GDM1 (cell line): ENCODE results near the gene CCDC160.
"Not testable (repeated sequence)": the region's sequence is repeated elsewhere in the genome, so short reads cannot be mapped to it uniquely, and the experiment has no call there.

Experiments
- DNase-seq: peaks from one replicate; lab custom pipeline; 2025; lab: John Stamatoyannopoulos, UW

CCDC160 gene

DNA sequence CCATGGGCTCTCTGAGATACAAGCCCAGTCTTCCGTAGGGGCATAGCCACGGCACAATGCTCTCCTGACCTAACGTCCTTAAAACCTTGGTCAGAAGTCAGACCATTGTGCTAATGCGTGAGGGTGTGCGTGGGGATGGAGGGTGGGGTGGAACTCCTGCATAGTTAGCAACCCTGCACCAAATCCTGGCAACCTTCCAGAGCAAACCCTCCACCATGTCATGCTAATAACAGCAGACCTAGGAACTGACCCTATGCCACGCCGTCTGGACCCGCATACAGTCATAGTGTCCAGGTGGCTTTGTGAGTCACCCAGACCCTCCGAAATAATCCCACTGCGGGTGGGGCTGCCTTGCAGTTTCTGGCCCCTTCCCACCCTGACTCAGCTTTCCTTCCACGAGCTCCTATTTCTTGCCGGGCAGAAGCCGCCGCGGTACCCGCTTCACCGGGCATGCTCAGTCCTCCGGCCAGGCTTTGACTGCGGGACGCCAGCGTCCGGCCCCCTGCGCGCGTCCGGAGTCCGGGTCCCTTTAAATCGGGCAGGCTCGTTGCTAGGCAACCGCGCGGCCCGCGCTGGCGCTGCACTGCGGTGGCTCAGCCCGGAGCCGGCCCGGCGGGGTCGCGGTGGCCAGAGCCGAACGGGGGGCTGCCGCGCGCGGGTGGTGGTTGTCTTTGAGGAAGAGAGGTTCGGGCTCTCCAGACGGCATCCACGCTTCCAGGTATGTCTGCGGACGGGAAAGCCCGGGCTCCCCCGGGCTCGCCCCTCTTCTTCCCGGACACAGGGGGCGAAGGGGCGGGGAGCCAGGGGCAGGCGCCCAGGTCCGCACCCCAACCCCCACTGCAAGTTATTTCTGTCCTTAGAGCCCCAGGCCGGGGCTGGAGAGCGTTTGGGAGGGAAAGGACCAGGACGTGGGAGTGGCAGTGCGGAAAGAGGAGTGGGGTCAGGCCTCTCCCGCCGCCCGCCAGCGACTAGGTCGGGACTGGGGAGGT lies at the start of gene CCDC160:
TSS of gene CCDC160 (plus strand) at position 557 of the 989 bp plus-strand sequence. CDS start 7,619 bp downstream, outside the sequence.
- DNase-seq = no peak

DNA sequence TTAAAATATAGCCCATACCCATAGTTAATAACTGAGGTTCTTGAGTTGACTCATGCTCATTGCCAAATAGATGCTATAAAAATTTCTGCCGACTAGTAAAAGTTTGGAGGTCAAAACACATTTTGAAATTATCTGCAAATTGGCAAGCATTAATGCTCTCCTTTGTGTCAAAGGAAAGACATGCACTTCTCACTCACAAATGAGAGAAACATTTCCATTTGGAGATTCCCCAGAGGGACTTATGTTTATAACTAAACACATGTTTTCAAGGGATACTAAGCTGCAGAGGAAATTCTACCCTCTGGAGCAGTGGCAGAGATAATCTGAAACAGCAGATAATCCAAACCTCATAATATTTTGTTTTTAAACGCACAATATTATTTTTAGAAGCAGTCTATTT lies 45.7 kb upstream of the CCDC160 start:
- no peak for DNase-seq

DNA sequence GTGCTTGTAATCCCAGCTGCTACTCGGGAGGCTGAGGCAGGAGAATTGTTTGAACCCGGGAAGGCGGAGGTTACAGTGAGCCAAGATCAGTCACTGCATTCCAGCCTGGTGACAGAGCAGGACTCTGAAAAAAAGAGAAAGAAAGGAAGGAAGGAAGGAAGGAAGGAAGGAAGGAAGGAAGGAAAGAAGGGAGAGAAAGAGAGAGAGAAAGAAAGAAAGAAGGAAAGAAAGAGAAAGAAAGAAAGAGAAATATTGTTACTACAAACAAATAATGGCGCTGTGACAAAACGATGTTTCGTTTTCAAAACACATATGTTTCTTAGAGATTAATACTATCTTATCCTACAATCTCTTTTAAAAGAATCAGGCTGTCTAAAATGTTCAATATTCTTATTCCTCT lies 42.1 kb upstream of the CCDC160 start:
- no peak for DNase-seq

DNA sequence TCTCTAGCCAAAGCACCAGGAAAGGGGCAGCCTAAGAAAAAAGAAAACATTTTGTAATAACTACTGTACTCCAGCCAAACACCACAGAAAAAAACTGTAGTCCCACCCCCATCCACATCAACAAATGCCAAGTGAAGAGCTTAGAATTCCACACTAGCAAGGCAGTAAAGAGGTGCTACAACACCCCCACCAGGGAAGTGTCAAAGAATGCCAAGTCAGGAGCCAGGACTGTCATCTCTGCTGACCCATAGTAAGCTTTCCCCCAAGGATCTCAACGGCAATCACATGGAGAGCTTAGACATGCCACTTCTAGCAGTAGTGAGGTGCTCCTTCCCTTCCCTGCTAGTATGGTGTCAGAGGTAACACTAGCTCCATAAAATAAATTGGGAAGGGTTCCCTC lies 34.4 kb upstream of the CCDC160 start:
- DNase-seq = no peak

DNA sequence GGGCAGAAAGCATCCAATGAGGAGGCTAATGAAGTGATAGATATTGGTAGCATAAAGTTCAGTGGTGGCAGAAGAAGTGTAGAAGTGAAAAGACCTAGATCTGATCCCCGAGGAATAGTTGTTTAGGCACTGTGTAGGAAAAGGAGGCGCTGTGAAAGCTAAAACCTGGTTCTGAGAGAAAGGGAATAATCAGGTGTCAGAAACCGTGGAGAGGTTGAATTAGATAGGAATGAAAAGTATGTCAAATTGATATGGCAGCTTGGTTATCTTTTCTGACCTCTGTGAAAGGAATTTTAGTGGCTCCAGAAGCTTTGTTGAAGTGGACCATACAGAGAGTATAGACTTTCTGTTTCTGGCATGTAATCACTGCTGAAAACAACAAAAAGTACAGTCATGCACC lies 30.8 kb upstream of the CCDC160 start:
- DNase-seq = no peak

DNA sequence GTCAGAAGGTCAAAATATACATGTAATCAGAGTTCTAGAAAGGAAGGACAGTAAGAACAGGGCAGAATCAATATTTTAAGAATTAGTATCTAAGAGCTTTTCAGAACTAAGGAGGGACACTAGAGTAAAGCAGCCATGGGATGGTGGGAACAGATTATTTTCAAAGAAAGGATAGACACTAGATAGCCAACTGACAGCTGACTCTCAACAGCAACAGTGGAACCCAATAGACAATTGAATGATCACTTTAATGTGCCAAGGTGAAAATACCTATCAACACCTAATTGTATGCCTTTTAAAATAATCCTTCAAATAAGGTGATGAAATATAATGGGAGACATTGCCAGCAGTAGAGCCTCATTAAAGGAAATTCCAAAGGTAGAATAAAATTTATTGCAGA lies 26.5 kb upstream of the CCDC160 start:
- no peak for DNase-seq

DNA sequence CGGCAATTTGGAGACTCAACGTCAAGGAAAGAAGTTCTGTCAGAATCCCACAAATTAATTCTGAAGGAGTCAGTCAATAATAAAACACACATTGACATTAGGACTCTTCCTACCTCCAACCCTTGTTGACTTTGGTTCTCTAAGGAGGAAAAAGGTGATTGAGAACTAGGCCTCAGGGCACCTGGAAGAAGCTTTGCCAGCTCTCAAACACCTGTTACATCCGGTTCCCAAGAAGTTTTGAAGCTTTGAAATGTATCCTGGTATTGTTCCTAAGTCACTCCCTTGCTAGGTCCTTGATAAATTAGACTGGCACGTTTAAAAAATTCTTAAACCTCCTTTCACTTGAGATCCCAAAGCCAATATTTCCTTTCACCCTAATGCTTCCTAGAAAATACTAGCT lies 1.7 kb upstream of the CCDC160 start:
- no peak for DNase-seq

DNA sequence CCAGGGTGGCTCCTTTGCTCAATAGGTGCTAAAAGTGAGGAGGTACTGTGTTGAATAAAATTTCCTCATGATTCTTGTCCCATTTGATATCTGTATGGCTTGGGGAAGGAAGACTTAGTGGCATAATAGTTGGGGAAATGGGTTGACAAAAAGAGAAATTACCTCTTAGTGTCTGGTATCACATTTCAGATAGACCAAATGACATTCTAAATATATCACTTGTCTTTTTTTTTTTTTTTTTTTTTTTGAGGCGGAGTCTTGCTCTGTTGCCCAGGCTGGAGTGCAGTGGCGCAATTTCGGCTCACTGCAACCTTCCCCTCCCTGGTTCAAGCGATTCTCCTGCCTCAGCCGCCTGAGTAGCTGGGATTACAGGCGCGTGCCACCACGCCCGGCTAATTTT lies 1.2 kb downstream of the CCDC160 start:
- not testable (repeated sequence) for DNase-seq

DNA sequence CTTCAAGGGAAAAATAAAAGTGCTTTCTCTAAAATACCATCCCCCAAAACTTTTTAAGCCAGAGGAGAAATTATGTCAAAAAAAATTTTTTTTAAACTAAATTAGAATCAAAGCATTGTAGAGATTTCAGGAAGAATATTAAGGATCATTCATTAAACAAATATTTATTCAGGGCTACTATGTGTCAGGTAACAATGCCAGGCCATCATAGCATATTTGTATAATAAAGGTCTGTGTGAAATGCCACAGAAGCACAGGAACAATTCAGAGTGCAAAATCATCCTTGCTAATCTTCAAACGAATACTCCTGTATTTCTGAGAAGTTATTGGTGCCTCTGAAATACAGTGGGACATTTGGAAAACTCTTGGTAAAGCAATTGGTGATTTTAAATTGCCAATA lies 2.0 kb downstream of the CCDC160 start:
- DNase-seq = no peak

DNA sequence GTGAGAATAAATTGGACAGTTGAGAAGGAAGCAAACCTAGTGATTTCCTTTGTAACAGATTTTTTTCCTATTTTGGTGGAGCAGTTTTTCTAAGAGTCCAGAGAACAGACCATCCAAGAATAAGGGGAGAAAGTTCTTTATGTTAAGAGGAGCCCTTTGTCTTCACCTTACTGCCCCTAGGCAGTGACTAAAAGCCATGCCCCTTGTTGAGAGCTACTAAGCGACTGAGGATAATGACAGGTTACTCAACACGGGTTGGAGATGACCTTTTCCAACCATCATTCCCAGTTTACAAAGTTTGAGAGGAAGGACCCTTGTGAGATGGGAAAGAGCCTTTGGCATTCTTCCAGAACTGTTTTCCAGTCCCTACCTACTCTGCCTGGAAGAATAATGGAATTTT lies 3.2 kb downstream of the CCDC160 start:
- DNase-seq = no peak

DNA sequence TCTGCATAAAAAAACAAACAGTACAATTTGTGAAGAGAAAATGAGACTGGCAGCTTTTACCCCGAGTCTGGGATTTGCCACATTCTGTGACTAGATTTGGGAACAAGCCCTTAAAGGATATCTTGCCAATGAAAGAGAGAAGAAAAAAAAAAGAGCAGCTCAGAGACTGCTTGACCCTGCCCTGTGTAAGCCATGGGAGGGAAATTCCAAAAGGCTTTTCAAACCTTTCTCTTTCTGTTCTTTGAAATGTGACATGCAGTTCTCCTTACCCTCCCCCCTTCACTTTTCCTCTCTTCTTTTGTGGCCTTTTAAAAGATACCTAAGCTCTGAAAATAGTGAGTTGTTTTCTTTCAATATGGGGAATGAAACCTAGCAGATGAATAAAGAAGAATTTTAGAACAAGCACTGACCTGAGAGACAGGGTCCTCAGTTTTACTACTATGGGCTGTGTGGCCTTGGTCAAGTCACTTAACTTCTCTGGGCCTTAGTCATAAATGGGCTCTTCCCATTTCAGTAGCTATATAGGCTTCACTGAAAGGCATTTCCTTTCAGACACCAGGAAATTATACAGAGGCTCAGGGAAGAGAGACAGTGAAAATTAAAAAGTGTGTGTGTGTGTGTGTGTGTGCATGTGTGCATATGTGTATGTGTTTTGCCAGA lies 5.1 kb downstream of the CCDC160 start:
- DNase-seq = no peak

DNA sequence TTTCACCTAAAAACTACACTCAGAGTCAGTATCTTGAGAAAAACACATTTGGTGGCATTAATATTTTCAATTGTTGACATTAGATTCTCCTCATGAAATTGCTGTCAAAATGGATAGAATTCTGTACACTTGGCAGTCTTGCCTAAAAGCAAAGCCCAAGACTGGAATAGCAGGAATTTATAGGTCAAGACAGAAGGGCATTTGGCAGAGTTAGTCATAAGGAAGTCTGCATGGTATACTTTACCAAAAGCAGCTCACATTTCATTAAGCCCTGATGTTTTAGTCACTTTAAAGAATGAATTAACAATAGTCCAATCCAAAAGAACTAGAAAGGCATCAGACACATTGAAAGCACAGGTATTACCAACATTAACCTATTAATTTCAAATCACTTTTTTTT lies 7.1 kb downstream of the CCDC160 start:
- no peak for DNase-seq

DNA sequence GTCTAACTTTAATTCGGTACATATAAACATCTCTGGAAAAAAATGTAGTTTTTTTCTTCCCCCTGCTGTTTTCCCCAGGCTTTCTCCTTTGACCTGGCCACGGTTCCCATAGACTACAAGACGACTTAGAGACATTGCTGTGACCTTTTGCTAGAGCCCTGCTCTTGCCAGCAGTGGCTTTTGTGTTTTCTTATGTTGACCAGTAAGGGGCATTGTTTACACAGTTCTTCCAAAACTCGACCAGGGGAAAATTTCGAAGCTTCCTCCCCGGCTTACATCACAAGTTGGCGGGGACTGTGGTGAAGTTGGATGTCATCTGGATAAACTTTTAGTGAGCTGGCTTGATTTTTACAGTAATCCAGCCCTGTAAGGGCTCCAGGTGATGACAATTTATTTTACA lies 9.3 kb downstream of the CCDC160 start:
- no peak for DNase-seq

DNA sequence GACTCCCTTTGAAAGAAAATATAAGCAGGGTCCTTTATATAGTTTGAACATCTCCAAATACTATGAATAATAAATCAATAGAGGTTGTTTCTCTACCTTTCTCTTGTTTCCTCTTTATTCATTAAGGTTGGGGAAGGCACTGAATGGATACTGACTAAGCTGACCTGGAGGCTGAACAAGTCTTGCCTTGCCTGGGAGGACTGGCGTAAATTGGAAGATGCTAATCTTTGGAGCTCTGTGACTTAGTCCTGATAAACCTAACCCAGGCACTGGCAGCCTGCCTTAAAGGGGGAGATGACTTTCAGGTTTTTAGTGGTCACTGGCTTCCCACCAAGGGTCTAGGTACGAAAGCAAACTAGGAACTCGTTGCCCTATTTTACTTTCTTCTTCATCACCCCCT lies 10.5 kb downstream of the CCDC160 start:
- no peak for DNase-seq

DNA sequence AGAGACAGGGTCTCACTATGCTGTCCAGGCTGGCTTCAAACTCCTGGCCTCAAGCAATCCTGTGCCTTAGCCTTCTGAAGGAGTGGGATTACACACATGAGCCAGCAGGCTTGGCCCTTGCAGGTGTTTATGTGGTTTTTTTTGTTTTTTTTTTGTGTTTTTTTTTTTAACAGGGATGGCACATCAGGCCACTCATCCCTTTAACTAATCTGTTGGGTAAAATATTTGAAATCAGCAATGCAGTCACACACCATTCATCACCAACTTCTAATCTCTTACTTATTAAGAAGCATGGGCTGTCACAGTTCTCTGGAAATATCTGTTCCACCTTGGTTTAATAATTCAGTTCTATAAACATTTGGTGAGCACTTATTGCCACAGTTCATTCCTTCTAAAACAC lies 12.3 kb downstream of the CCDC160 start:
- DNase-seq = no peak

DNA sequence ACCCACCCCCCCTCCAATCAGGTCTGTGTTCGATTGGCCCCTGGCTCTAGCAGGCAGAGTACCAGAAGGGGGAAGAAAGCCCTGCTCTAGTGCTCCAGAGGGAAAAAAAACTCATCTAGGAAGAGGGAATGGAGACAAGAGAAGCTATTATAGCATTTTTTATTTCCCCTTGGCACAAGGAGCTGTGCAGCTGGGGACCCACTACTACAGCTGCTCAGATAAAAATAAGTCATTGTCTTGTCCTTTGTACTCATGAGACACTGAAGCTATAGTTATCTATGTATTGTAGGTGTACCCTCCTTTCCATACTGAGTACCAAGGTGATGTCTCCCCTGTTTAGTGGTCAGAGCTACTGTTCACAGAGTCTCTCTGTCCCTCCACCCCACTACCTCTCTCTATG lies 14.3 kb downstream of the CCDC160 start:
- DNase-seq = no peak

DNA sequence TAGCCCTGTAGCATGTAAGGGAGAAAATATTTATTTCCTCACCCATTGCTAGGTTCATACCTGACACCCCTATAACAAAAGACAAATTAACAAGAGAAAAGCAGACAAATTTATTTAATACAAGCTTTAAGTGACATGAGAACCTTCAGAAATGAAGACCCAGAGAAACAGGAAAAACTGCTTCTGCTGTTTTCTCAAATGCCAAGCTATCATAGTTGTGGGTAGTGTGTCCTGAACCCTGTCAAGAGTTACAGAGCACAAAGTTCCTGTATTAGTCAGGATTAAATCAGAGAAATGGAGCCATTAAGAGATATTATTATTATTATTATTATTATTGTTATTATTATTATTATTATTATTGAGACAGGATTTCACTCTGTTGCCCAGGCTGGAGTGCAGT lies 17.5 kb downstream of the CCDC160 start:
- DNase-seq = no peak

DNA sequence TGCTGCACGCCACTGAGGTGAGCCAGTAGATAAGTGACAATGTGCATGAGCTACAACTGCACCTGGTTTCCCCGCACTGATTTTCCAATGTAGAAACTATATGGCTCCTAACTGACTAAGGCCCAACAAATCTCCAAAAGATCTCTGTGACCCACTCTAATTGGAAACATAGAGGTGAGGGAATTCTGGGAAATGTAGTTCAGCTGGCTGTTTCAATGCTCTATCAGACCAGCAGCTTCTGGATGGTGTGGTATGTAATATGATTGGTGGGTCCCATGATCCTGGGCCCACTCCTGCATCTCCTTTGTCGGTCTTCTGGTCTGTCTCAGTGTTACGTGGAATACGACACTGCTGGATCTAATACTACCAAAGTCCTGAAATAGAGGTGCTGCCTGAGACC lies 18.6 kb downstream of the CCDC160 start:
- DNase-seq = no peak

DNA sequence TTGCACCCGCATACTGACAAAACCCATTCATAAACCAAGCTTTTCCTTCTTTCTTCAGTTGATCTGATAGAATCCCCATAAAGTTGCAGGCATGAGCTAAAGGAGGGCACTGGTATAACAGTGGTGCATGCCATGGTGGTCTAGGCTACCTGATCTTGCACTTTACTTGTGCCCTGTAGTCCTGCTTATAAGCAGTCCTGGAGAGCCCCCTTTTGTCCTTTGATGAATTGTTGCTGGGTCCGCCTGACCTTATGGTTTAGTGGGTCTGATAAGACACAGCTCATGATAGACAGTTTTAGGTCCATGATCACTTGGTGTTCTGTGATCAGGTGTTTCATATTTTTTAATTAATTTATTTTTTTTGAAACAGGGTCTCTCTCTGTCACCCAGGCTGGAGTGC lies 19.7 kb downstream of the CCDC160 start:
- no peak for DNase-seq

DNA sequence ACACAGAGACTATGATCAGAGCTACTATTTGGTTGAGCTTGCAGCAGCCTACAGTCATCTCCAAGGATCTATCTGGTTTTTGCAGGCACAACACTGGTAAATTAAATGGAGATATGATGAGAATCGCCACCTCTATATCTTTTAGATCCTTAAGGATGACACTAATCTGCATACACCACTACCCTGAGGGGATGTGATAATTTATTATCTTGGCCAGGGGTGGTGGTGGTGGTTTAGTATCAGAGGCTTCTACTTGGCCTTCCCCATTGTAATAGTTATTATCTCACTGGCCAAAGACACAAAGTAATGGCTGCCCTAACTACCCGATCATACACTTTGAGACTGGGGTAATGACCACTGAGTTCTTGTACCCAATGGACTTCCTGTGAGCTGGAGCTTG lies 21.2 kb downstream of the CCDC160 start:
- no peak for DNase-seq

DNA sequence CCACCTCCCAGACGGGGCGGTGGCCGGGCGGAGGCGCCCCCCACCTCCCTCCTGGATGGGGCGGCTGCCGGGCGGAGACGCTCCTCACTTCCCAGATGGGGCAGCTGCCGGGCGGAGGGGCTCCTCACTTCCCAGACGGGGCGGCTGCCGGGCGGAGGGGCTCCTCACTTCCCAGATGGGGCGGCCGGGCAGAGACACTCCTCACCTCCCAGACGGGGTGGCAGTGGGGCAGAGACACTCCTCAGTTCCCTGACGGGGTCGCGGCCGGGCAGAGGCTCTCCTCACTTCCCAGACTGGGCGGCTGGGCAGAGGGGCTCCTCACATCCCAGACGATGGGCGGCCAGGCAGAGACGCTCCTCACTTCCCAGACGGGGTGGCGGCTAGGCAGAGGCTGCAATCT lies 49.0 kb downstream of the CCDC160 start:
- DNase-seq = not testable (repeated sequence)

DNA sequence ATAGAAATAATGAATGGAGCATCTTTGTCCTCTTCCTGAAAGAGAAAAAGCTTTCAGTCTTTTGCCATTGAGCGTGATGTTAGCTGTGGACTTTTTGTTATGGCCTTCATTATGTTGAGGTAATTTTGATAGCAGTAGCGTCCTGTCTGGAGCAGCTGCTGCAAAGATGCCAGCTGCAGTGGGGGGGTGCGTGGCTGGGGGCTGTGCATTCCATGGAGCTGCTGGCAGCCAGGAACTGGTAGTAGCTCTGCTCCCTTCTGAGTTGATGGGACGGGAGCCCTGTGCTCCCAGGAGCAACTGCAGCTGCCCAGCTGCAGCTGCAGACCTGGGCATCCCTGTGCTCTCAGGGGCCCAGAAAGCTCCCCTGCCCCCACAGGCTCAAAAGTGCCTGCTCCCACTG lies 50.4 kb downstream of the CCDC160 start:
- no peak for DNase-seq

DNA sequence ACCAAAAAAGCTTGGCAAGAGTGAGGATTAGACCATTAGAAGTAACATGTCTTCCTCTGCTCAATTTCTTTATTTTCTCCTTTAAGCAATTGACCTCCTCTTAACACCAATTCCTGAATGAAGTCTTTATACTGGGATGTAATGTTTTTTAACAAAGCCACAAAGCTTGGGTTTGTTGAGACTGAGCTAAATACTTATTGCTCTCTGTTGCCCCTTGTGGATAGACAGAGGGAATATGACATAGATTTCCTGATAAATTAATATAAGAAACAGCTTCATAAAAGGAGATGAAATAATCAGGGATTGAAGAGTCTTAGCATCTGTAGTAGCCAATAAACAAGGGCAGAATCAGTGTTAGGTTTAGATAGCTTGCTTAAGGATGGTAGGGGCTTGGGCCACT lies 57.6 kb downstream of the CCDC160 start:
- no peak for DNase-seq
